ENCODE measurements around the gene ATP10A.

DNA sequence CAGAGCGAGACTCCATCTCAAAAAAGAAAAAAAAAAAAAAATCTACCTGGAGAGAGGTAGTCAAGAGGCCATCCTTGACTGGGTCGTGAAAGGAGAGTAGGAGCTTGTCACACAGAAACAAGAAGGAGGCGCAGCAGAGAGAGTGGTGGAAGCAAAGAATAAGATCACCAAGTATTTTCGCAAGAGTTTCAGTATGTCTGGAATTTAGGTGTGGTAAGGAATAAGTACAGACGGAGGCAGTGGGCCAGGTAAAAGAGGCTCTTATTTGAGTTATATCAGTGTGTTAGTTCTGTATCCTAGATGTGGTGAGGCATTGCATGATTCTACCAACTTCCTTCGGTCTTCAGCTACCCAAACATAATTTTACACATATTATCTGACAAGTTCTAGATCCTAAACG is 14.6 kb upstream of the ATP10A start:
- TF ChIP-seq, protein P1, sequence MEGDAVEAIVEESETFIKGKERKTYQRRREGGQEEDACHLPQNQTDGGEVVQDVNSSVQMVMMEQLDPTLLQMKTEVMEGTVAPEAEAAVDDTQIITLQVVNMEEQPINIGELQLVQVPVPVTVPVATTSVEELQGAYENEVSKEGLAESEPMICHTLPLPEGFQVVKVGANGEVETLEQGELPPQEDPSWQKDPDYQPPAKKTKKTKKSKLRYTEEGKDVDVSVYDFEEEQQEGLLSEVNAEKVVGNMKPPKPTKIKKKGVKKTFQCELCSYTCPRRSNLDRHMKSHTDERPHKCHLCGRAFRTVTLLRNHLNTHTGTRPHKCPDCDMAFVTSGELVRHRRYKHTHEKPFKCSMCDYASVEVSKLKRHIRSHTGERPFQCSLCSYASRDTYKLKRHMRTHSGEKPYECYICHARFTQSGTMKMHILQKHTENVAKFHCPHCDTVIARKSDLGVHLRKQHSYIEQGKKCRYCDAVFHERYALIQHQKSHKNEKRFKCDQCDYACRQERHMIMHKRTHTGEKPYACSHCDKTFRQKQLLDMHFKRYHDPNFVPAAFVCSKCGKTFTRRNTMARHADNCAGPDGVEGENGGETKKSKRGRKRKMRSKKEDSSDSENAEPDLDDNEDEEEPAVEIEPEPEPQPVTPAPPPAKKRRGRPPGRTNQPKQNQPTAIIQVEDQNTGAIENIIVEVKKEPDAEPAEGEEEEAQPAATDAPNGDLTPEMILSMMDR (conservative IDR thresholded peaks at IDR 0.05; ENCODE audit: low read length): no peak
- TF ChIP-seq EZH2phosphoT487 (IDR thresholded peaks at IDR 0.05; ENCODE audit: borderline replicate concordance, low read depth, low read length): no peak
